GM23248 (cell line): ENCODE measurements around the gene FAM25G. TPM values are rescaled to one million over a fixed set of nuclear protein-coding genes. Genes with fewer than 3 reads are reported as not detected.
"Not testable (repeated sequence)": the region's sequence is repeated elsewhere in the genome, so short reads cannot be mapped to it uniquely, and the experiment has no call there.

Source experiments
- DNase-seq: peaks from one replicate; pipeline ENCODE4 v3.0.0-alpha.2; 2015
- H2AFZ ChIP-seq: fragments of 200-600 bp; sonication (generic); 2 replicates; pipeline ENCODE4 v1.6.1; 2016; ENCODE audit warnings: antibody characterized with exemption
- H3F3A ChIP-seq: fragments of 200-600 bp; sonication (generic); 2 replicates; pipeline ENCODE4 v1.6.1; 2016; ENCODE audit warnings: mild to moderate bottlenecking, antibody characterized with exemption, mixed run types; ENCODE audit not compliant: insufficient read depth
- H3K27ac ChIP-seq: fragments of 200-600 bp; sonication (generic); 2 replicates; pipeline ENCODE4 v1.5.1; 2016; ENCODE audit warnings: mild to moderate bottlenecking
- H3K27me3 ChIP-seq: fragments of 200-600 bp; sonication (generic); replicated peaks from 2 replicates; pipeline ENCODE4 v1.6.1; 2016; ENCODE audit warnings: mild to moderate bottlenecking; ENCODE audit not compliant: insufficient read depth
- H3K36me3 ChIP-seq: fragments of 200-600 bp; sonication (generic); 2 replicates; pipeline ENCODE4 v1.6.1; 2016; ENCODE audit warnings: low read depth, mild to moderate bottlenecking
- H3K4me1 ChIP-seq: fragments of 200-600 bp; sonication (generic); 2 replicates; pipeline ENCODE4 v1.6.1; 2016; ENCODE audit warnings: mild to moderate bottlenecking; ENCODE audit not compliant: insufficient read depth
- H3K4me2 ChIP-seq: fragments of 200-600 bp; sonication (generic); one replicate; pipeline ENCODE4 v1.6.1; 2016; ENCODE audit warnings: mild to moderate bottlenecking; ENCODE audit not compliant: unreplicated experiment
- H3K4me3 ChIP-seq: fragments of 200-600 bp; sonication (generic); 2 replicates; pipeline ENCODE4 v1.5.1; 2016; ENCODE audit warnings: mild to moderate bottlenecking
- H3K79me2 ChIP-seq: fragments of 200-600 bp; sonication (generic); 2 replicates; pipeline ENCODE4 v1.6.1; 2016; ENCODE audit warnings: mild to moderate bottlenecking; ENCODE audit not compliant: insufficient read depth
- H3K9ac ChIP-seq: fragments of 200-600 bp; sonication (generic); 2 replicates; pipeline ENCODE4 v1.6.1; 2016; ENCODE audit warnings: mild to moderate bottlenecking
- H3K9me2 ChIP-seq: fragments of 200-600 bp; sonication (generic); 2 replicates; pipeline ENCODE4 v1.6.1; 2016; ENCODE audit warnings: mixed run types, mild to moderate bottlenecking, moderate library complexity; ENCODE audit not compliant: insufficient read depth
- H3K9me3 ChIP-seq: fragments of 200-600 bp; sonication (generic); one replicate; pipeline ENCODE4 v1.6.1; 2017; ENCODE audit warnings: low read depth
- H4K20me1 ChIP-seq: fragments of 200-600 bp; sonication (generic); 2 replicates; pipeline ENCODE4 v1.6.0; 2016; ENCODE audit not compliant: insufficient read depth
- WGBS, 2 experiments: methylation state at CpG; one replicate each; pipeline ENCODE4 v1.1.6; 2015 to 2017; ENCODE audit warnings: low lambda C conversion rate in 2 of 2, low coverage in 1 of 2; ENCODE audit errors: missing lambda C conversion rate in 2 of 2; 5-methylcytosine and 5-hydroxymethylcytosine counted together
- in situ Hi-C: fragments of 300-500 bp; cut with MboI; formaldehyde crosslinking; loops from 2 replicates; pipeline ENCODE4 v1.15.0; 2020
- polyA plus RNA-seq: library from polyadenylated mRNA; unstranded; fragments of >200 nt; fragmentation: Nextera tagmentation; extraction: Ambion mirVana; gene quantifications from 2 replicates; pipeline ENCODE4 v1.2.1, GENCODE V29; 2016
- total RNA-seq: library from RNA; depleted of rRNA; stranded (reverse); fragments of >200 nt; shearing (Covaris generic); gene quantifications from 2 replicates; pipeline ENCODE4 v1.2.3, GENCODE V29; 2014

The FAM25G gene
- total and polyA plus RNA-seq, 2 experiments from 2014 or later = 1.1 TPM; not detected in 1

- H3K27me3 ChIP-seq, in situ Hi-C loops, H3K9me2 ChIP-seq, H3K4me3 ChIP-seq, H3K79me2 ChIP-seq, H3K9me3 ChIP-seq, H3K27ac ChIP-seq, H3F3A ChIP-seq, H3K9ac ChIP-seq, DNase-seq, H3K36me3 ChIP-seq, H3K4me2 ChIP-seq, H3K4me1 ChIP-seq, H2AFZ ChIP-seq, H4K20me1 ChIP-seq: not testable (repeated sequence)
- no CpG with 5 or more reads among the region's 7 CpGs for WGBS, 2 experiments
Observed at GRCh38 chr10:47473516-47473915, 18.0 kb downstream of the FAM25G start.

- in situ Hi-C loops, H4K20me1 ChIP-seq, DNase-seq, H2AFZ ChIP-seq, H3K9me3 ChIP-seq, H3K79me2 ChIP-seq, H3K4me3 ChIP-seq, H3K4me1 ChIP-seq, H3K9me2 ChIP-seq, H3K36me3 ChIP-seq, H3K4me2 ChIP-seq, H3K27me3 ChIP-seq, H3F3A ChIP-seq, H3K9ac ChIP-seq: not testable (repeated sequence)
- no CpG with 5 or more reads among the region's 3 CpGs for WGBS, 2 experiments
- peak overlapping the region; percentile 59; the same call in 1 of the 2 replicates for H3K27ac ChIP-seq
Observed at GRCh38 chr10:47472647-47473046, 18.9 kb downstream of the FAM25G start.

GRCh38 chr10:47472072-47472471 is 19.4 kb downstream of the FAM25G start:
- H3K9me3 ChIP-seq = not testable (repeated sequence)

GRCh38 chr10:47468731-47469528 is 22.6 kb downstream of the FAM25G start:
- H3K9ac ChIP-seq, H2AFZ ChIP-seq, H3K27ac ChIP-seq, in situ Hi-C loops, H3K79me2 ChIP-seq, H3K4me1 ChIP-seq, H3F3A ChIP-seq, DNase-seq, H3K4me3 ChIP-seq, H4K20me1 ChIP-seq, H3K9me3 ChIP-seq, H3K4me2 ChIP-seq, H3K9me2 ChIP-seq, H3K36me3 ChIP-seq, H3K27me3 ChIP-seq: not testable (repeated sequence)
- WGBS, 2 experiments = 93 to 96% methylated on average over 15 to 16 of the region's 20 CpGs

More at GRCh38 chr10:47472072-47472471, 19.4 kb downstream of the FAM25G start:
- H4K20me1 ChIP-seq, H3F3A ChIP-seq, H3K4me1 ChIP-seq, DNase-seq, H3K36me3 ChIP-seq, H3K9ac ChIP-seq, H3K4me3 ChIP-seq, in situ Hi-C loops, H3K9me2 ChIP-seq, H3K27me3 ChIP-seq, H2AFZ ChIP-seq, H3K79me2 ChIP-seq, H3K4me2 ChIP-seq: not testable (repeated sequence)
- WGBS, 2 experiments = no CpG with 5 or more reads among the region's 5 CpGs
- H3K27ac ChIP-seq = peak overlapping the region; percentile 59; the same call in 1 of the 2 replicates

- H3K9me2 ChIP-seq, H2AFZ ChIP-seq, H3K9me3 ChIP-seq, in situ Hi-C loops, H4K20me1 ChIP-seq, H3K36me3 ChIP-seq, H3K27ac ChIP-seq, H3K4me3 ChIP-seq, H3K4me1 ChIP-seq, H3K9ac ChIP-seq, DNase-seq, H3K4me2 ChIP-seq, H3K79me2 ChIP-seq, H3F3A ChIP-seq, H3K27me3 ChIP-seq: not testable (repeated sequence)
- 94 to 97% methylated on average over 3 to 5 of the region's 7 CpGs for WGBS, 2 experiments
Observed at GRCh38 chr10:47467957-47468356, 23.5 kb downstream of the FAM25G start.

- H3K27ac ChIP-seq, H3K4me3 ChIP-seq, H4K20me1 ChIP-seq, H2AFZ ChIP-seq, H3K27me3 ChIP-seq, H3K9me3 ChIP-seq, H3K9ac ChIP-seq, H3K9me2 ChIP-seq, H3K4me1 ChIP-seq, H3K79me2 ChIP-seq, H3K36me3 ChIP-seq, H3F3A ChIP-seq, in situ Hi-C loops, DNase-seq, H3K4me2 ChIP-seq: not testable (repeated sequence)
- 86 to 89% methylated on average over 5 of the region's 5 CpGs for WGBS, 2 experiments
Observed at GRCh38 chr10:47467458-47467857, 24.0 kb downstream of the FAM25G start.

- DNase-seq, H3K79me2 ChIP-seq, H3K9me3 ChIP-seq, H3K27ac ChIP-seq, H3K4me3 ChIP-seq, H4K20me1 ChIP-seq, H3K27me3 ChIP-seq, H3K4me2 ChIP-seq, H3K4me1 ChIP-seq, H3K9ac ChIP-seq, H2AFZ ChIP-seq, in situ Hi-C loops, H3F3A ChIP-seq, H3K36me3 ChIP-seq, H3K9me2 ChIP-seq: not testable (repeated sequence)
- WGBS, 2 experiments = 64 to 71% methylated on average over 14 of the region's 14 CpGs
Observed at GRCh38 chr10:47465216-47465917, 26.1 kb downstream of the FAM25G start.
